ENCODE measurements around the gene ZBED4.

ZBED4 gene

GRCh38 chr22:49887702-49888101 is 34.1 kb downstream of the ZBED4 start:
- Histone ChIP-seq H3K9me3 (ENCODE audit: control insufficient read depth in 2 of 2, low read length in 2 of 2) (peaks cover 0 to 3% of the 10 kb centered on the region in 2 donors), H3K36me3 (ENCODE audit: control insufficient read depth in 2 of 2, insufficient read depth in 2 of 2, low read length in 2 of 2) (peaks cover 33 to 56% of the 10 kb centered on the region in 2 donors), H3K27me3 (ENCODE audit: control insufficient read depth in 2 of 2, insufficient read depth in 2 of 2, low read length in 2 of 2) (no peaks in the 10 kb centered on the region), H3K4me3 (ENCODE audit: low read length in 2 of 2) (no peak overlapping the region), H3K4me1 (ENCODE audit: control insufficient read depth in 2 of 2, insufficient read depth in 2 of 2, low read length in 2 of 2) (no peaks in the 10 kb centered on the region), H3K27ac (ENCODE audit: low read depth in 2 of 2, low read length in 2 of 2) (no peak overlapping the region), H3K9ac (ENCODE audit: low read depth in 1 of 2, low read length in 2 of 2) (no peak overlapping the region)

GRCh38 chr22:49889071-49889470 is 35.4 kb downstream of the ZBED4 start:
- Histone ChIP-seq H3K36me3 (ENCODE audit: control insufficient read depth in 2 of 2, insufficient read depth in 2 of 2, low read length in 2 of 2) (peaks cover 29 to 49% of the 10 kb centered on the region in 2 donors), H3K27me3 (ENCODE audit: control insufficient read depth in 2 of 2, insufficient read depth in 2 of 2, low read length in 2 of 2) (no peaks in the 10 kb centered on the region)

GRCh38 chr22:49892226-49892899 is 38.7 kb downstream of the ZBED4 start:
- Histone ChIP-seq H3K4me1 (ENCODE audit: control insufficient read depth in 2 of 2, insufficient read depth in 2 of 2, low read length in 2 of 2) (peaks cover 0 to 2% of the 10 kb centered on the region in 2 donors), H3K27ac (ENCODE audit: low read depth in 2 of 2, low read length in 2 of 2) (no peak overlapping the region), H3K9ac (ENCODE audit: low read depth in 1 of 2, low read length in 2 of 2) (no peak overlapping the region), H3K4me3 (ENCODE audit: low read length in 2 of 2) (no peak overlapping the region), H3K36me3 (ENCODE audit: control insufficient read depth in 2 of 2, insufficient read depth in 2 of 2, low read length in 2 of 2) (peaks cover 10 to 20% of the 10 kb centered on the region in 2 donors), H3K9me3 (ENCODE audit: control insufficient read depth in 2 of 2, low read length in 2 of 2) (peaks cover 0 to 3% of the 10 kb centered on the region in 2 donors), H3K27me3 (ENCODE audit: control insufficient read depth in 2 of 2, insufficient read depth in 2 of 2, low read length in 2 of 2) (no peaks in the 10 kb centered on the region)

More at GRCh38 chr22:49889071-49889470, 35.4 kb downstream of the ZBED4 start:
- Histone ChIP-seq H3K9ac (ENCODE audit: low read depth in 1 of 2, low read length in 2 of 2) (no peak overlapping the region), H3K9me3 (ENCODE audit: control insufficient read depth in 2 of 2, low read length in 2 of 2) (peaks cover 0 to 3% of the 10 kb centered on the region in 2 donors), H3K4me1 (ENCODE audit: control insufficient read depth in 2 of 2, insufficient read depth in 2 of 2, low read length in 2 of 2) (peaks cover 0 to 2% of the 10 kb centered on the region in 2 donors), H3K27ac (ENCODE audit: low read depth in 2 of 2, low read length in 2 of 2) (no peak overlapping the region), H3K4me3 (ENCODE audit: low read length in 2 of 2) (no peak overlapping the region)

- H3K36me3 ChIP-seq (ENCODE audit: control insufficient read depth in 2 of 2, insufficient read depth in 2 of 2, low read length in 2 of 2) = peaks cover 10 to 20% of the 10 kb centered on the region in 2 donors
- no peak overlapping the region for H3K27ac ChIP-seq (ENCODE audit: low read depth in 2 of 2, low read length in 2 of 2)
- H3K9ac ChIP-seq (ENCODE audit: low read depth in 1 of 2, low read length in 2 of 2) = no peak overlapping the region
- peaks cover 0 to 3% of the 10 kb centered on the region in 2 donors for H3K9me3 ChIP-seq (ENCODE audit: control insufficient read depth in 2 of 2, low read length in 2 of 2)
- H3K4me1 ChIP-seq (ENCODE audit: control insufficient read depth in 2 of 2, insufficient read depth in 2 of 2, low read length in 2 of 2) = peaks cover 0 to 2% of the 10 kb centered on the region in 2 donors
- H3K27me3 ChIP-seq (ENCODE audit: control insufficient read depth in 2 of 2, insufficient read depth in 2 of 2, low read length in 2 of 2) = no peaks in the 10 kb centered on the region
- no peak overlapping the region for H3K4me3 ChIP-seq (ENCODE audit: low read length in 2 of 2)
Observed at GRCh38 chr22:49893025-49893424, 39.4 kb downstream of the ZBED4 start.

GRCh38 chr22:49894322-49895054 is 40.8 kb downstream of the ZBED4 start:
- peaks cover 4 to 10% of the 10 kb centered on the region in 2 donors for H3K36me3 ChIP-seq (ENCODE audit: control insufficient read depth in 2 of 2, insufficient read depth in 2 of 2, low read length in 2 of 2)
- H3K4me1 ChIP-seq (ENCODE audit: control insufficient read depth in 2 of 2, insufficient read depth in 2 of 2, low read length in 2 of 2) = peaks cover 0 to 2% of the 10 kb centered on the region in 2 donors
- no peak overlapping the region for H3K9ac ChIP-seq (ENCODE audit: low read depth in 1 of 2, low read length in 2 of 2)
- H3K27me3 ChIP-seq (ENCODE audit: control insufficient read depth in 2 of 2, insufficient read depth in 2 of 2, low read length in 2 of 2) = no peaks in the 10 kb centered on the region
- H3K27ac ChIP-seq (ENCODE audit: low read depth in 2 of 2, low read length in 2 of 2) = no peak overlapping the region
- H3K9me3 ChIP-seq (ENCODE audit: control insufficient read depth in 2 of 2, low read length in 2 of 2) = peaks cover 0 to 1% of the 10 kb centered on the region in 2 donors
- H3K4me3 ChIP-seq (ENCODE audit: low read length in 2 of 2) = no peak overlapping the region

GRCh38 chr22:49896201-49896600 is 42.6 kb downstream of the ZBED4 start:
- Histone ChIP-seq H3K9me3 (ENCODE audit: control insufficient read depth in 2 of 2, low read length in 2 of 2) (no peaks in the 10 kb centered on the region), H3K27me3 (ENCODE audit: control insufficient read depth in 2 of 2, insufficient read depth in 2 of 2, low read length in 2 of 2) (no peaks in the 10 kb centered on the region), H3K4me3 (ENCODE audit: low read length in 2 of 2) (no peak overlapping the region), H3K4me1 (ENCODE audit: control insufficient read depth in 2 of 2, insufficient read depth in 2 of 2, low read length in 2 of 2) (peaks cover 0 to 2% of the 10 kb centered on the region in 2 donors), H3K27ac (ENCODE audit: low read depth in 2 of 2, low read length in 2 of 2) (no peak overlapping the region), H3K9ac (ENCODE audit: low read depth in 1 of 2, low read length in 2 of 2) (no peak overlapping the region), H3K36me3 (ENCODE audit: control insufficient read depth in 2 of 2, insufficient read depth in 2 of 2, low read length in 2 of 2) (peaks cover 13 to 21% of the 10 kb centered on the region in 2 donors)

- Histone ChIP-seq H3K27ac (ENCODE audit: low read depth in 2 of 2, low read length in 2 of 2) (no peak overlapping the region), H3K27me3 (ENCODE audit: control insufficient read depth in 2 of 2, insufficient read depth in 2 of 2, low read length in 2 of 2) (no peaks in the 10 kb centered on the region), H3K4me1 (ENCODE audit: control insufficient read depth in 2 of 2, insufficient read depth in 2 of 2, low read length in 2 of 2) (peaks cover 0 to 2% of the 10 kb centered on the region in 2 donors), H3K9ac (ENCODE audit: low read depth in 1 of 2, low read length in 2 of 2) (no peak overlapping the region), H3K9me3 (ENCODE audit: control insufficient read depth in 2 of 2, low read length in 2 of 2) (no peaks in the 10 kb centered on the region), H3K36me3 (ENCODE audit: control insufficient read depth in 2 of 2, insufficient read depth in 2 of 2, low read length in 2 of 2) (peaks cover 21 to 27% of the 10 kb centered on the region in 2 donors), H3K4me3 (ENCODE audit: low read length in 2 of 2) (no peak overlapping the region)
Observed at GRCh38 chr22:49897015-49897684, 43.5 kb downstream of the ZBED4 start.

GRCh38 chr22:49899530-49899929 is 45.9 kb downstream of the ZBED4 start:
- H3K36me3 ChIP-seq (ENCODE audit: control insufficient read depth in 2 of 2, insufficient read depth in 2 of 2, low read length in 2 of 2) = peaks cover 41 to 47% of the 10 kb centered on the region in 2 donors
- no peak overlapping the region for H3K4me3 ChIP-seq (ENCODE audit: low read length in 2 of 2)
- H3K9ac ChIP-seq (ENCODE audit: low read depth in 1 of 2, low read length in 2 of 2) = no peak overlapping the region
- no peaks in the 10 kb centered on the region for H3K27me3 ChIP-seq (ENCODE audit: control insufficient read depth in 2 of 2, insufficient read depth in 2 of 2, low read length in 2 of 2)
- H3K27ac ChIP-seq (ENCODE audit: low read depth in 2 of 2, low read length in 2 of 2) = no peak overlapping the region
- no peaks in the 10 kb centered on the region for H3K4me1 ChIP-seq (ENCODE audit: control insufficient read depth in 2 of 2, insufficient read depth in 2 of 2, low read length in 2 of 2)
- H3K9me3 ChIP-seq (ENCODE audit: control insufficient read depth in 2 of 2, low read length in 2 of 2) = no peaks in the 10 kb centered on the region

- H3K27me3 ChIP-seq (ENCODE audit: control insufficient read depth in 2 of 2, insufficient read depth in 2 of 2, low read length in 2 of 2) = no peaks in the 10 kb centered on the region
- H3K36me3 ChIP-seq (ENCODE audit: control insufficient read depth in 2 of 2, insufficient read depth in 2 of 2, low read length in 2 of 2) = peaks cover 41 to 50% of the 10 kb centered on the region in 2 donors
- no peak overlapping the region for H3K9ac ChIP-seq (ENCODE audit: low read depth in 1 of 2, low read length in 2 of 2)
- H3K4me3 ChIP-seq (ENCODE audit: low read length in 2 of 2) = no peak overlapping the region
- H3K9me3 ChIP-seq (ENCODE audit: control insufficient read depth in 2 of 2, low read length in 2 of 2) = no peaks in the 10 kb centered on the region
- H3K4me1 ChIP-seq (ENCODE audit: control insufficient read depth in 2 of 2, insufficient read depth in 2 of 2, low read length in 2 of 2) = no peaks in the 10 kb centered on the region
- H3K27ac ChIP-seq (ENCODE audit: low read depth in 2 of 2, low read length in 2 of 2) = no peak overlapping the region
Observed at GRCh38 chr22:49900441-49901230, 47.0 kb downstream of the ZBED4 start.
